ENCODE measurements around the gene TJAP1. TPM values are rescaled to one million over a fixed set of nuclear protein-coding genes. Genes with fewer than 3 reads are reported as not detected.

Gene TJAP1
- total and polyA plus RNA-seq, 2 of the 8 experiments (the other 6 are each of a cell fraction or from before 2014, with no cell fraction given) = 30.7 to 40.4 TPM

DNA sequence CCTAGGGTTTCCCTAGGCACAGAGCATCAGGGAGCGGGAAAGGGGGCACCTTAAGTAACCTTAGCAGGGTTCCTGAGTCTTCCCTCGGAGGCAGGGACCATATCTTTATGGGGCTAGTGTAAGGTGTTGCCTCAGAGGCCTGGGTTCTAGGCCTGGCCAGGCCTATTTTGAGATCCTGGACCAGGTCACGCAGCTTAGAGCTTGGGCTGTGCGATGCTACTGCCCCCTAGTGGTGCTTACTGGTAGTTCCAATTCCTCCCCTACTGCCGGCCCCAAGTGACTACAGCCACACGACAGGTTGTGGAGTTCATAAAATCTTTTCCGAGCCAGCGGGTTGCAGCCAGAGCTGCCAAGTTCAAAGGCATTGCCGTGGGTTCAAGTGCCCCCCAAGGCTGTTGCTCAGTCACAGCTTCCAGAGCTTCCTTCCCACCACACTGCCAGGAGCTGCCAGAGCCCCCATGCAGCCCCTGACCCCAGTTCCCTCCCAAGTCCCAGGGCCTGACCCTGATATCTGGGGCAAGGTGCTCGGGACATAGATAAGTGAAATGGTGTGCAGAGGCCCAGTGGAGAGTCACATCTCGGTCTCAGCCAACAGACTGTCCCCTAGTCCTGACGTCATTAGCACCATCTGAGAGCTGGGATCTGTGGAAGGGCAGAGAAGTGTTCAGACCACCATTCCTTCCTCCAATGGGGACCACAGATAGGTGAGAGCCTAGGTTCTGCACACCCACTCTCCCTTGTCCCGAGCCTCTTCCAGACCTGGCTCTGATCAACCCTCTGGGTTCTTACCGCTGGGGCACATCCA, 29.5 kb downstream of the TJAP1 start:
- Histone ChIP-seq H3K27ac (ENCODE audit: low read depth, low read length) (no peak overlapping the region), H3K9ac (replicated peaks in 1 of 4; ENCODE audit: extremely low read depth in 1 of 4, low read depth in 3 of 4, low read length in 3 of 4) (no peak overlapping the region), H3K14ac (ENCODE audit: insufficient read length) (no peak overlapping the region), H3K79me1 (ENCODE audit: low read depth, low read length) (no peaks in the 10 kb centered on the region), H2AFZ (ENCODE audit: low read length) (no peak overlapping the region), H4K20me1 (replicated peaks in 1 of 2; ENCODE audit: control insufficient read depth in 1 of 2, insufficient read depth in 2 of 2, low read length in 2 of 2) (peaks cover 2 to 18% of the 10 kb centered on the region in 2 experiments), H2BK20ac (ENCODE audit: low read length) (no peak overlapping the region), H2BK5ac (ENCODE audit: low read depth, low read length) (no peak overlapping the region), H3K4me3 (ENCODE audit: extremely low read depth in 1 of 4, insufficient read depth in 2 of 4, low read depth in 3 of 4, low read length in 4 of 4) (no peak overlapping the region), H3K4me2 (ENCODE audit: insufficient read depth in 1 of 2, low read depth in 2 of 2, low read length in 2 of 2) (no peak overlapping the region), H4K8ac (ENCODE audit: extremely low read depth, insufficient read depth, low read length) (no peak overlapping the region; the same call in 1 of the 2 replicates), H3K23me2 (ENCODE audit: low read depth, low read length) (peaks cover 12% of the 10 kb centered on the region), H2BK120ac (replicated peaks; ENCODE audit: low read depth, low read length) (no peak overlapping the region), H4K91ac (replicated peaks; ENCODE audit: insufficient read length, low read length) (no peak overlapping the region), H4K5ac (ENCODE audit: insufficient read length, low read depth, low read length) (no peak overlapping the region), H3K4ac (replicated peaks; ENCODE audit: insufficient read length, low read depth, low read length) (no peak overlapping the region), H3K79me2 (ENCODE audit: control insufficient read depth in 1 of 2, insufficient read depth in 2 of 2, low read length in 2 of 2) (no peaks in the 10 kb centered on the region), H2AK5ac (ENCODE audit: low read depth, low read length) (no peak overlapping the region), H2BK15ac (ENCODE audit: low read length) (no peak overlapping the region), H3K56ac (replicated peaks; ENCODE audit: insufficient read length, low read depth, low read length) (no peak overlapping the region), H3K27me3 (replicated peaks in 1 of 4; ENCODE audit: control insufficient read depth in 3 of 4, extremely low read depth in 1 of 4, insufficient read depth in 3 of 4, low read length in 3 of 4) (peaks cover 0 to 19% (median 15%) of the 10 kb centered on the region in 4 experiments; a peak in 5 of 7 replicates), H2BK12ac (ENCODE audit: low read depth, low read length) (no peak overlapping the region), H3K36me3 (ENCODE audit: control insufficient read depth in 2 of 4, insufficient read depth in 4 of 4, low read length in 3 of 4) (peaks cover 8 to 23% (median 17%) of the 10 kb centered on the region in 4 experiments; a peak in 7 of 8 replicates), H3K18ac (ENCODE audit: extremely low read depth, low read length) (no peak overlapping the region), H3K23ac (ENCODE audit: insufficient read length) (no peak overlapping the region), H3K9me3 (ENCODE audit: insufficient read depth in 2 of 2, low read depth in 1 of 2, low read length in 1 of 2) (no peaks in the 10 kb centered on the region), H3K4me1 (replicated peaks in 1 of 4; ENCODE audit: control insufficient read depth in 3 of 4, insufficient read depth in 4 of 4, low read length in 3 of 4) (peaks cover 0 to 14% (median 8%) of the 10 kb centered on the region in 4 experiments; a peak in 5 of 7 replicates)
- DNase-seq (ENCODE audit: low read depth in 1 of 2, low spot score in 2 of 2) = peak; percentile 67 to 94
- 36% methylated on average over 14 of the region's 14 CpGs; no CpG with 5 or more reads in 1 of the 2 experiments for WGBS, 2 experiments (ENCODE audit: extremely low coverage in 1 of 2, insufficient coverage in 1 of 2, insufficient read length in 1 of 2, insufficient replicate concordance in 2 of 2, low coverage in 1 of 2, low lambda C conversion rate in 2 of 2, missing lambda C conversion rate in 1 of 2)
- CTCF ChIA-PET (ENCODE audit: partially characterized antibody) = interaction anchor here (0.5 to 31.7 kb wide), 35 partner anchors 7 to 1584 kb away, joined by 3 to 536 read pairs (median 4); partner anchors contain the start of genes DLK2, DNPH1, POLR1C and TJAP1
- POLR2A ChIA-PET (ENCODE audit: partially characterized antibody) = interaction anchor here (0.7 to 12.6 kb wide), 12 partner anchors 9 to 124 kb away, joined by 3 to 147 read pairs (median 4); partner anchors contain the start of genes ABCC10, DLK2, POLR1C and TJAP1
- FAIRE-seq = peak; percentile 78
- TF ChIP-seq EGR1 (IDR thresholded peaks at IDR 0.05; ENCODE audit: borderline replicate concordance, low read depth, low read length) (no peak), CREB1 (IDR thresholded peaks at IDR 0.05) (0 out of 2 replicates have a peak, but pooled peaks have one; percentile 29), MAX (IDR thresholded peaks at IDR 0.05) (0 out of 2 replicates have a peak, but pooled peaks have one; percentile 27), ATF2 (IDR thresholded peaks at IDR 0.05; ENCODE audit: low read length) (peak; percentile 78; the same call in 1 of the 2 replicates)
- TF ChIP-seq, protein P1, sequence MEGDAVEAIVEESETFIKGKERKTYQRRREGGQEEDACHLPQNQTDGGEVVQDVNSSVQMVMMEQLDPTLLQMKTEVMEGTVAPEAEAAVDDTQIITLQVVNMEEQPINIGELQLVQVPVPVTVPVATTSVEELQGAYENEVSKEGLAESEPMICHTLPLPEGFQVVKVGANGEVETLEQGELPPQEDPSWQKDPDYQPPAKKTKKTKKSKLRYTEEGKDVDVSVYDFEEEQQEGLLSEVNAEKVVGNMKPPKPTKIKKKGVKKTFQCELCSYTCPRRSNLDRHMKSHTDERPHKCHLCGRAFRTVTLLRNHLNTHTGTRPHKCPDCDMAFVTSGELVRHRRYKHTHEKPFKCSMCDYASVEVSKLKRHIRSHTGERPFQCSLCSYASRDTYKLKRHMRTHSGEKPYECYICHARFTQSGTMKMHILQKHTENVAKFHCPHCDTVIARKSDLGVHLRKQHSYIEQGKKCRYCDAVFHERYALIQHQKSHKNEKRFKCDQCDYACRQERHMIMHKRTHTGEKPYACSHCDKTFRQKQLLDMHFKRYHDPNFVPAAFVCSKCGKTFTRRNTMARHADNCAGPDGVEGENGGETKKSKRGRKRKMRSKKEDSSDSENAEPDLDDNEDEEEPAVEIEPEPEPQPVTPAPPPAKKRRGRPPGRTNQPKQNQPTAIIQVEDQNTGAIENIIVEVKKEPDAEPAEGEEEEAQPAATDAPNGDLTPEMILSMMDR (IDR thresholded peaks at IDR 0.05; ENCODE audit: control extremely low read depth in 1 of 3, insufficient read depth in 1 of 3, low read depth in 1 of 3, low read length in 3 of 3) = peak in 2 of 3 experiments; percentile 97 to 98; a peak in 3 of 4 replicates

All from H1 (cell line).